OCI-LY3 (cell line): ENCODE results near the gene FAM120A.

Experiments
- CTCF ChIP-seq: fragments of 200-600, 300-600 bp; sonication (generic); IDR thresholded peaks from 2 replicates; pipeline ENCODE4 v1.5.1; 2014; ENCODE audit warnings: antibody characterized with exemption, low read length, low read depth
- EZH2phosphoT487 ChIP-seq: fragments of 200-600 bp; shearing (Covaris generic); IDR thresholded peaks from 2 replicates; pipeline ENCODE4 v1.6.1; 2018; ENCODE audit warnings: antibody characterized with exemption, mixed run types, low read depth

- TF ChIP-seq CTCF (no peak), EZH2phosphoT487 (no peak)
These were observed 163.5 kb downstream of the FAM120A start for GRCh38 chr9:93614830-93615468.
